NT2/D1 (cell line): ENCODE results near the gene CAMK2A.

Experiments used
- DNase-seq: peaks from one replicate; pipeline ENCODE4 v3.0.0-alpha.2; 2011; ENCODE audit warnings: low read depth, low spot score
- H3K27me3 ChIP-seq: 2 replicates; pipeline ENCODE4 v1.6.0; 2011; ENCODE audit warnings: mild to moderate bottlenecking; ENCODE audit not compliant: insufficient read length, insufficient read depth
- H3K36me3 ChIP-seq: 2 replicates; pipeline ENCODE4 v1.6.1; 2011; ENCODE audit warnings: mild to moderate bottlenecking, low read length, mixed read lengths; ENCODE audit not compliant: insufficient read depth, insufficient read length
- H3K4me1 ChIP-seq: 2 replicates; pipeline ENCODE4 v1.5.1; 2011; ENCODE audit not compliant: insufficient read depth, insufficient read length
- H3K4me3 ChIP-seq: 2 replicates; pipeline ENCODE4 v1.5.1; 2011; ENCODE audit warnings: low read depth; ENCODE audit not compliant: insufficient read length
- H3K9ac ChIP-seq: 2 replicates; pipeline ENCODE4 v1.6.0; 2011; ENCODE audit warnings: low read depth; ENCODE audit not compliant: insufficient read length
- H3K9me3 ChIP-seq: 2 replicates; pipeline ENCODE4 v1.5.1; 2011; ENCODE audit warnings: mild to moderate bottlenecking, low read length; ENCODE audit not compliant: insufficient read depth
- SUZ12 ChIP-seq: IDR thresholded peaks from 2 replicates; pipeline ENCODE4 v1.6.1; 2011; ENCODE audit not compliant: insufficient read length, insufficient read depth; ENCODE audit errors: extremely low read depth
- YY1 ChIP-seq: IDR thresholded peaks from 2 replicates; pipeline ENCODE4 v1.6.1; 2011; ENCODE audit not compliant: insufficient read length, insufficient read depth
- ZNF274 ChIP-seq: IDR thresholded peaks from 2 replicates; pipeline ENCODE4 v1.6.1; 2011; ENCODE audit warnings: mild to moderate bottlenecking, low read depth, low read length

CAMK2A gene

GRCh38 chr5:150229571-150229970 is 60.0 kb downstream of the CAMK2A start:
- peaks cover 2% of the 10 kb centered on the region for H3K4me1 ChIP-seq
- H3K9ac ChIP-seq, result no peak overlapping the region
- H3K27me3 ChIP-seq, result no peaks in the 10 kb centered on the region
- TF ChIP-seq ZNF274, result no peak
- TF ChIP-seq SUZ12, result no peak
- no peak for TF ChIP-seq YY1
- DNase-seq, result no peak
- no peaks in the 10 kb centered on the region for H3K9me3 ChIP-seq
- H3K36me3 ChIP-seq, result no peaks in the 10 kb centered on the region
- H3K4me3 ChIP-seq, result no peak overlapping the region

- peaks cover 2% of the 10 kb centered on the region for H3K4me1 ChIP-seq
- no peak overlapping the region for H3K9ac ChIP-seq
- TF ChIP-seq YY1, result no peak
- TF ChIP-seq ZNF274, result no peak
- TF ChIP-seq SUZ12, result no peak
- no peak overlapping the region for H3K4me3 ChIP-seq
- no peaks in the 10 kb centered on the region for H3K27me3 ChIP-seq
- no peaks in the 10 kb centered on the region for H3K36me3 ChIP-seq
- DNase-seq, result no peak
- no peaks in the 10 kb centered on the region for H3K9me3 ChIP-seq
Measured at GRCh38 chr5:150227606-150228273, 61.8 kb downstream of the CAMK2A start.

GRCh38 chr5:150227036-150227435 is 62.5 kb downstream of the CAMK2A start:
- H3K4me1 ChIP-seq, result peaks cover 2% of the 10 kb centered on the region
- no peak for DNase-seq
- no peak overlapping the region for H3K4me3 ChIP-seq
- H3K9ac ChIP-seq, result no peak overlapping the region
- no peaks in the 10 kb centered on the region for H3K9me3 ChIP-seq
- TF ChIP-seq SUZ12, result no peak
- TF ChIP-seq ZNF274, result no peak
- no peak for TF ChIP-seq YY1
- no peaks in the 10 kb centered on the region for H3K36me3 ChIP-seq
- no peaks in the 10 kb centered on the region for H3K27me3 ChIP-seq

GRCh38 chr5:150224483-150225027 is 65.0 kb downstream of the CAMK2A start:
- H3K27me3 ChIP-seq, result no peaks in the 10 kb centered on the region
- DNase-seq, result no peak
- no peaks in the 10 kb centered on the region for H3K9me3 ChIP-seq
- TF ChIP-seq YY1 (no peak), SUZ12 (no peak), ZNF274 (no peak)
- H3K4me3 ChIP-seq, result no peak overlapping the region
- no peaks in the 10 kb centered on the region for H3K36me3 ChIP-seq
- H3K9ac ChIP-seq, result no peak overlapping the region
- peaks cover 2% of the 10 kb centered on the region for H3K4me1 ChIP-seq

- Histone ChIP-seq H3K4me1 (peaks cover 2% of the 10 kb centered on the region), H3K9ac (no peak overlapping the region), H3K4me3 (no peak overlapping the region), H3K27me3 (no peaks in the 10 kb centered on the region), H3K9me3 (no peaks in the 10 kb centered on the region), H3K36me3 (no peaks in the 10 kb centered on the region)
- TF ChIP-seq ZNF274 (no peak), YY1 (no peak), SUZ12 (no peak)
- DNase-seq, result no peak
Measured at GRCh38 chr5:150223474-150223873, 66.1 kb downstream of the CAMK2A start.

GRCh38 chr5:150222906-150223305 is 66.7 kb downstream of the CAMK2A start:
- TF ChIP-seq SUZ12 (no peak), ZNF274 (no peak), YY1 (no peak)
- Histone ChIP-seq H3K27me3 (peaks cover 2% of the 10 kb centered on the region), H3K4me3 (no peak overlapping the region), H3K9ac (no peak overlapping the region), H3K4me1 (peaks cover 2% of the 10 kb centered on the region), H3K9me3 (no peaks in the 10 kb centered on the region), H3K36me3 (no peaks in the 10 kb centered on the region)
- no peak for DNase-seq

GRCh38 chr5:150221471-150221870 is 68.1 kb downstream of the CAMK2A start:
- Histone ChIP-seq H3K4me3 (no peak overlapping the region), H3K9me3 (no peaks in the 10 kb centered on the region), H3K4me1 (no peaks in the 10 kb centered on the region), H3K9ac (no peak overlapping the region), H3K27me3 (peaks cover 16% of the 10 kb centered on the region), H3K36me3 (no peaks in the 10 kb centered on the region)
- TF ChIP-seq SUZ12 (no peak), YY1 (no peak)
- DNase-seq, result no peak
